HG03439 (cell line): Measurements from ENCODE around the gene SYT13.
A peak's percentile ranks its signal among the peaks of the same experiment; 100 is the strongest.

ENCODE experiments used
- ATAC-seq: cut with Tn5 transposase; IDR thresholded peaks from one replicate; pipeline ENCODE4 v1.9.1; 2021; ENCODE audit warnings: mild to moderate bottlenecking, moderate library complexity; ENCODE audit not compliant: unreplicated experiment

Gene SYT13

GRCh38 chr11:45275828-45276227 lies 10.3 kb downstream of the SYT13 start:
- no peak for ATAC-seq

- ATAC-seq, result no peak
Measured at GRCh38 chr11:45274206-45274605, 11.9 kb downstream of the SYT13 start.

GRCh38 chr11:45273509-45273908 lies 12.6 kb downstream of the SYT13 start:
- ATAC-seq, result no peak

GRCh38 chr11:45272701-45273100 lies 13.4 kb downstream of the SYT13 start:
- no peak for ATAC-seq

- ATAC-seq, result no peak
Measured at GRCh38 chr11:45270946-45271716, 15.0 kb downstream of the SYT13 start.

GRCh38 chr11:45269678-45270077 lies 16.5 kb downstream of the SYT13 start:
- no peak for ATAC-seq

- ATAC-seq, result no peak
Measured at GRCh38 chr11:45267652-45268299, 18.4 kb downstream of the SYT13 start.

GRCh38 chr11:45267052-45267451 lies 19.1 kb downstream of the SYT13 start:
- no peak for ATAC-seq

- no peak for ATAC-seq
Measured at GRCh38 chr11:45266676-45267020, 19.5 kb downstream of the SYT13 start.

GRCh38 chr11:45265969-45266675 lies 20.0 kb downstream of the SYT13 start:
- no peak for ATAC-seq

GRCh38 chr11:45264839-45265515 lies 21.2 kb downstream of the SYT13 start:
- ATAC-seq, result no peak

- ATAC-seq, result no peak
Measured at GRCh38 chr11:45263773-45264172, 22.4 kb downstream of the SYT13 start.

GRCh38 chr11:45262900-45263299 lies 23.2 kb downstream of the SYT13 start:
- no peak for ATAC-seq

GRCh38 chr11:45260071-45260470 lies 26.1 kb downstream of the SYT13 start:
- ATAC-seq, result no peak

- no peak for ATAC-seq
Measured at GRCh38 chr11:45259592-45259991, 26.5 kb downstream of the SYT13 start.

GRCh38 chr11:45258982-45259530 lies 27.1 kb downstream of the SYT13 start:
- no peak for ATAC-seq

GRCh38 chr11:45254070-45254469 lies 32.1 kb downstream of the SYT13 start:
- ATAC-seq, result no peak

GRCh38 chr11:45253640-45254039 lies 32.5 kb downstream of the SYT13 start:
- no peak for ATAC-seq

GRCh38 chr11:45252877-45253276 lies 33.3 kb downstream of the SYT13 start:
- ATAC-seq, result no peak

GRCh38 chr11:45252134-45252856 lies 33.8 kb downstream of the SYT13 start:
- ATAC-seq, result peak; percentile 66
